Glutamatergic neuron (in vitro differentiated cells): ENCODE measurements around the gene CLCN4. TPM values are rescaled to one million over a fixed set of nuclear protein-coding genes. Genes with fewer than 3 reads are reported as not detected.

ENCODE experiments used
- DNase-seq: peaks from one replicate; pipeline ENCODE4 v3.0.0; 2022
- H3K27ac Mint-ChIP-seq: one replicate; pipeline ENCODE4 v1.8.0; 2020; ENCODE audit warnings: mild to moderate bottlenecking, mixed read lengths, inconsistent platforms; ENCODE audit not compliant: unreplicated experiment
- H3K27me3 Mint-ChIP-seq: one replicate; pipeline ENCODE4 v1.8.0; 2020; ENCODE audit warnings: mild to moderate bottlenecking, moderate library complexity, mixed read lengths, inconsistent platforms; ENCODE audit not compliant: unreplicated experiment
- H3K36me3 Mint-ChIP-seq: one replicate; pipeline ENCODE4 v1.8.0; 2020; ENCODE audit warnings: mild to moderate bottlenecking, mixed read lengths, inconsistent platforms; ENCODE audit not compliant: unreplicated experiment
- H3K4me1 Mint-ChIP-seq: one replicate; pipeline ENCODE4 v1.8.0; 2020; ENCODE audit warnings: mild to moderate bottlenecking, low read depth, mixed read lengths, inconsistent platforms; ENCODE audit not compliant: unreplicated experiment
- H3K4me3 Mint-ChIP-seq: one replicate; pipeline ENCODE4 v1.8.0; 2020; ENCODE audit warnings: mild to moderate bottlenecking, mixed read lengths, inconsistent platforms; ENCODE audit not compliant: unreplicated experiment
- H3K9me3 Mint-ChIP-seq: one replicate; pipeline ENCODE4 v1.8.0; 2020; ENCODE audit warnings: mild to moderate bottlenecking, moderate library complexity, mixed read lengths, inconsistent platforms; ENCODE audit not compliant: unreplicated experiment
- CTCF ChIP-seq: fragments of 200-600 bp; sonication (generic); IDR thresholded peaks from one replicate; pipeline ENCODE4 v1.5.0; 2021; ENCODE audit not compliant: partially characterized antibody, unreplicated experiment
- total RNA-seq: library from RNA; stranded (reverse); fragmentation: NEBNext Ultra II Directional; extraction: Animal tissue kit (Norgen Biotek cat#: 25700); gene quantifications from one replicate; pipeline ENCODE4 v1.2.1, GENCODE V29; 2021; ENCODE audit not compliant: unreplicated experiment

Gene CLCN4
- total RNA-seq, 1 donor from 2014 or later = 64.7 TPM

- no peaks in the 10 kb centered on the region for H3K36me3 Mint-ChIP-seq
- H3K9me3 Mint-ChIP-seq = no peaks in the 10 kb centered on the region
- DNase-seq = no peak
- H3K4me1 Mint-ChIP-seq = no peaks in the 10 kb centered on the region
- no peak for TF ChIP-seq CTCF
- H3K27ac Mint-ChIP-seq = no peak overlapping the region
- H3K4me3 Mint-ChIP-seq = no peak overlapping the region
- peaks cover 4% of the 10 kb centered on the region for H3K27me3 Mint-ChIP-seq
These were observed 13.4 kb upstream of the CLCN4 start for GRCh38 chrX:10143071-10143983.

- no peak overlapping the region for H3K4me3 Mint-ChIP-seq
- H3K9me3 Mint-ChIP-seq = no peaks in the 10 kb centered on the region
These were observed 10.4 kb upstream of the CLCN4 start for GRCh38 chrX:10146346-10146745.

GRCh38 chrX:10152086-10152485 lies 4.7 kb upstream of the CLCN4 start:
- Mint-ChIP-seq H3K36me3 (no peaks in the 10 kb centered on the region), H3K27ac (no peak overlapping the region), H3K27me3 (no peaks in the 10 kb centered on the region), H3K4me1 (peaks cover 4% of the 10 kb centered on the region), H3K4me3 (no peak overlapping the region), H3K9me3 (no peaks in the 10 kb centered on the region)
- DNase-seq = no peak
- TF ChIP-seq CTCF = no peak

More at GRCh38 chrX:10146346-10146745, 10.4 kb upstream of the CLCN4 start:
- no peaks in the 10 kb centered on the region for H3K4me1 Mint-ChIP-seq
- H3K27me3 Mint-ChIP-seq = peaks cover 4% of the 10 kb centered on the region
- no peak for TF ChIP-seq CTCF
- no peak overlapping the region for H3K27ac Mint-ChIP-seq
- DNase-seq = no peak
- H3K36me3 Mint-ChIP-seq = no peaks in the 10 kb centered on the region

- no peaks in the 10 kb centered on the region for H3K36me3 Mint-ChIP-seq
- H3K27me3 Mint-ChIP-seq = peaks cover under 1% of the 10 kb centered on the region
- peak overlapping the region; percentile 36 for H3K27ac Mint-ChIP-seq
- TF ChIP-seq CTCF = no peak
- DNase-seq = no peak
- H3K4me3 Mint-ChIP-seq = no peak overlapping the region
- peaks cover 8% of the 10 kb centered on the region for H3K4me1 Mint-ChIP-seq
- peaks cover 3% of the 10 kb centered on the region for H3K9me3 Mint-ChIP-seq
These were observed 1.6 kb upstream of the CLCN4 start for GRCh38 chrX:10155137-10155536.

- H3K9me3 Mint-ChIP-seq = peaks cover 9% of the 10 kb centered on the region
- peak overlapping the region; percentile 87 for H3K4me3 Mint-ChIP-seq
- TF ChIP-seq CTCF = no peak
- H3K27me3 Mint-ChIP-seq = peaks cover 8% of the 10 kb centered on the region
- no peak for DNase-seq
- no peaks in the 10 kb centered on the region for H3K36me3 Mint-ChIP-seq
- H3K4me1 Mint-ChIP-seq = peaks cover 20% of the 10 kb centered on the region
- H3K27ac Mint-ChIP-seq = peak overlapping the region; percentile 82
These were observed 212 bp downstream of the CLCN4 start for GRCh38 chrX:10157032-10157341.
